Left ventricle myocardium superior (tissue), 1 donor: ENCODE measurements around the gene ELF5. TPM values are rescaled to one million over a fixed set of nuclear protein-coding genes. Genes with fewer than 3 reads are reported as not detected.

Experiments used
- ATAC-seq: fragments of 200-7000 bp; cut with Tn5 transposase; one replicate; pipeline ENCODE4 v1.9.1; 2020; ENCODE audit warnings: mild to moderate bottlenecking, moderate library complexity
- DNase-seq: peaks from one replicate; pipeline ENCODE4 v3.0.0-alpha.2; 2020
- intact Hi-C: fragments of 100-400 bp; cut with micrococcal nuclease; formaldehyde crosslinking; loops from one replicate; pipeline ENCODE4 v1.11.0; 2022
- total RNA-seq: library from RNA; stranded (reverse); fragmentation: NEBNext Ultra II Directional; extraction: Animal tissue kit (Norgen Biotek cat#: 25700); gene quantifications from one replicate; pipeline ENCODE4 v1.2.1, GENCODE V29; 2021
- donor health status: DM: no; HTN: yes; CAD: no; lungs with severe emphysema.

The ELF5 gene
- total RNA-seq, 1 donor from 2014 or later: not detected

GRCh38 chr11:34464591-34465051 is 49.0 kb downstream of the ELF5 start:
- DNase-seq (no peak), ATAC-seq (no peak)
- intact Hi-C loops: no loop called here

- intact Hi-C loops: no loop called here
- no peak for ATAC-seq
- no peak for DNase-seq
Measured at GRCh38 chr11:34461215-34461614, 52.4 kb downstream of the ELF5 start.

GRCh38 chr11:34460278-34460677 is 53.3 kb downstream of the ELF5 start:
- intact Hi-C loops: no loop called here
- no peak for ATAC-seq
- DNase-seq: no peak

GRCh38 chr11:34459507-34460162 is 54.0 kb downstream of the ELF5 start:
- ATAC-seq: no peak
- intact Hi-C loops: no loop called here

GRCh38 chr11:34458525-34458924 is 55.1 kb downstream of the ELF5 start:
- ATAC-seq (no peak), DNase-seq (no peak)
- intact Hi-C loops: no loop called here

More at GRCh38 chr11:34459507-34460162, 54.0 kb downstream of the ELF5 start:
- DNase-seq: no peak

- ATAC-seq: no peak
- DNase-seq: no peak
- intact Hi-C loops: no loop called here
Measured at GRCh38 chr11:34457607-34458006, 56.0 kb downstream of the ELF5 start.

- peak; percentile 83 for ATAC-seq
- no peak for DNase-seq
Measured at GRCh38 chr11:34454308-34455032, 59.1 kb downstream of the ELF5 start.

GRCh38 chr11:34451053-34451452 is 62.5 kb downstream of the ELF5 start:
- intact Hi-C loops: no loop called here
- ATAC-seq (no peak), DNase-seq (no peak)

More at GRCh38 chr11:34454308-34455032, 59.1 kb downstream of the ELF5 start:
- intact Hi-C loops: no loop called here

- intact Hi-C loops: no loop called here
- DNase-seq (no peak), ATAC-seq (no peak)
Measured at GRCh38 chr11:34449013-34449412, 64.6 kb downstream of the ELF5 start.

GRCh38 chr11:34448223-34448994 is 65.2 kb downstream of the ELF5 start:
- intact Hi-C loops: no loop called here
- no peak for ATAC-seq
- DNase-seq: no peak

GRCh38 chr11:34447044-34447443 is 66.5 kb downstream of the ELF5 start:
- peak; percentile 85 for ATAC-seq
- no peak for DNase-seq
- intact Hi-C loops: no loop called here

GRCh38 chr11:34446386-34446785 is 67.2 kb downstream of the ELF5 start:
- intact Hi-C loops: no loop called here
- ATAC-seq (peak; percentile 41), DNase-seq (no peak)

- ATAC-seq (no peak), DNase-seq (no peak)
- intact Hi-C loops: no loop called here
Measured at GRCh38 chr11:34445956-34446355, 67.6 kb downstream of the ELF5 start.

GRCh38 chr11:34444428-34444827 is 69.2 kb downstream of the ELF5 start:
- no peak for DNase-seq
- intact Hi-C loops: no loop called here
- ATAC-seq: no peak

GRCh38 chr11:34443136-34443535 is 70.5 kb downstream of the ELF5 start:
- DNase-seq: no peak
- ATAC-seq: no peak
- intact Hi-C loops: no loop called here

- DNase-seq (no peak), ATAC-seq (no peak)
- intact Hi-C loops: no loop called here
Measured at GRCh38 chr11:34441814-34442213, 71.8 kb downstream of the ELF5 start.

GRCh38 chr11:34439610-34440198 is 73.9 kb downstream of the ELF5 start:
- intact Hi-C loops: no loop called here
- ATAC-seq: no peak
- no peak for DNase-seq

GRCh38 chr11:34438529-34439507 is 74.8 kb downstream of the ELF5 start, which contains the start of gene CAT:
TSS of gene CAT (plus strand) at chr11:34438934. CDS start at chr11:34439014, 80 bp downstream.
- DNase-seq: peak; percentile 99
- intact Hi-C loops: no loop called here
- ATAC-seq: peak; percentile 98
